Measurements from ENCODE around the gene MYOM3.

The MYOM3 gene

DNA sequence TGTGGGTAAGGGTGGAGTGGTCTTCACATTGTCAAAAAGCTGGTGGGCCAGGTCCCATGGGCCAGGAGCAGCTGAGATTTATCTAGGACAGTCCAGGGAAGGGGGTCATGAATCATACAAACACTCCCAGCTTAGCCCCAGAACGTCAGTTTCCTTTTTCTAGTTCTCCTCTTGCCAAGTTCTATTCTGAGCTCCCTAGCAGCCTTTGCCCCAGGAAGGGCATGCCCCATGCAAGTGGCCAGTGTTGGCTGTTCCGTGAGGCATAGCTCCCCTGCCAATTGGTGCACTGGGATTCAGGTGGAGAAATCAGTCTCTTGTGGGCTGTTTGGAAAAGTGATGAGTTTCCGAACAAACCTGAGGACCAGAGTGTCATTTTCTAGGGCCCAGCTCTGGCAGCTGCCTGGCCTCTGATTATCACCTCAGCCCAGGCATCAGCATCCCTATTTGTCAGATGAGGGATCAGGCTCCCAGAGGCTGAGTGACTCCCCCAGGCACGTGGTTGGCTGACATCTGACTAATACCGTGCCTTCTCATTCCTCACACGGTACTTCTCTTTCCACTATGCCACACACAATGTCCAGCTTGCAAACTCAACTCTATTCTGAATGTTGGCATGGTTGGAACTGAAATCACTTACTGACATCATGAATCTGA, 14.2 kb upstream of the MYOM3 start:
- TF ChIP-seq, protein P1, sequence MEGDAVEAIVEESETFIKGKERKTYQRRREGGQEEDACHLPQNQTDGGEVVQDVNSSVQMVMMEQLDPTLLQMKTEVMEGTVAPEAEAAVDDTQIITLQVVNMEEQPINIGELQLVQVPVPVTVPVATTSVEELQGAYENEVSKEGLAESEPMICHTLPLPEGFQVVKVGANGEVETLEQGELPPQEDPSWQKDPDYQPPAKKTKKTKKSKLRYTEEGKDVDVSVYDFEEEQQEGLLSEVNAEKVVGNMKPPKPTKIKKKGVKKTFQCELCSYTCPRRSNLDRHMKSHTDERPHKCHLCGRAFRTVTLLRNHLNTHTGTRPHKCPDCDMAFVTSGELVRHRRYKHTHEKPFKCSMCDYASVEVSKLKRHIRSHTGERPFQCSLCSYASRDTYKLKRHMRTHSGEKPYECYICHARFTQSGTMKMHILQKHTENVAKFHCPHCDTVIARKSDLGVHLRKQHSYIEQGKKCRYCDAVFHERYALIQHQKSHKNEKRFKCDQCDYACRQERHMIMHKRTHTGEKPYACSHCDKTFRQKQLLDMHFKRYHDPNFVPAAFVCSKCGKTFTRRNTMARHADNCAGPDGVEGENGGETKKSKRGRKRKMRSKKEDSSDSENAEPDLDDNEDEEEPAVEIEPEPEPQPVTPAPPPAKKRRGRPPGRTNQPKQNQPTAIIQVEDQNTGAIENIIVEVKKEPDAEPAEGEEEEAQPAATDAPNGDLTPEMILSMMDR (IDR thresholded peaks at IDR 0.05; ENCODE audit: extremely low read depth, missing control alignments) = no peak
- DNase-seq (ENCODE audit: low spot score) = no peak

DNA sequence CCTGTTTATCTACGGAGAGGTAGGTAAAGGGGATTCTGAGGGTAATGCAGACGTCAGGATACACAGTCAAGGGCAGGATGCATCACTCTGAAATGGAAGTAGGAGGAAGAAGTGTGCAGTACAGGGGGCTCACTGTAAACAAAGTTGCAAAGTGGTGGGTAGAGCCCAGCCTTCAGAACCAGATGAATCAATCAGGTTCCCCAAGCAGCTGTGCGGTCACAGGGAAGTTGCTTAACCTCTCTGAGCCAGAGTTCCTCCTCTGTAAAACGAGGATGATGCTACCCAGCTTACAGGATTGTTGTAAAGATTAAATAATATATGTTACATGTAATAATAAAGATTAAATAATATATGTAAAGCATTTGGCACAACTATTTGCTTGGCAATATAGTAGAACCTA, 13.5 kb upstream of the MYOM3 start:
- TF ChIP-seq, protein P1 (IDR thresholded peaks at IDR 0.05; ENCODE audit: extremely low read depth, missing control alignments) = no peak
- no peak for DNase-seq (ENCODE audit: low spot score)

DNA sequence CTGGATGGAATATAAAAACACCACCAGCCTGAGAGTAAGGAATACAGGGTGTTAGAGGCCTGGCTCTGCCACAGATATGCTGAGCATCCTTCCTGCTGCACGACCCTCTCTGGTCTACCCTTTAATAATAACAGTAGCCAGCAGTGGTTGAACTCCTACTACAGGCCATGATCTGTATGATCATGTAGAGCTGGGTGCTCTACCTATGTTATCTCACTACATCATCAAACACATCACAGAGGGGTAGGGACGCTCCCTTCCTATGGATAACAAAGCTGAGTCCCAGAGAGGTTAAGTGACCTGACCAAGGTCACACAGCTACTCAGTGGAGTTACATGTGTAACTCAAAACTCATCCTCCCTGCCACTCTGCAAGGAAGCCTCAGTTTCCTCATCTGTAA, 13.0 kb upstream of the MYOM3 start:
- no peak for DNase-seq (ENCODE audit: low spot score)
- TF ChIP-seq, protein P1 (IDR thresholded peaks at IDR 0.05; ENCODE audit: extremely low read depth, missing control alignments) = no peak

DNA sequence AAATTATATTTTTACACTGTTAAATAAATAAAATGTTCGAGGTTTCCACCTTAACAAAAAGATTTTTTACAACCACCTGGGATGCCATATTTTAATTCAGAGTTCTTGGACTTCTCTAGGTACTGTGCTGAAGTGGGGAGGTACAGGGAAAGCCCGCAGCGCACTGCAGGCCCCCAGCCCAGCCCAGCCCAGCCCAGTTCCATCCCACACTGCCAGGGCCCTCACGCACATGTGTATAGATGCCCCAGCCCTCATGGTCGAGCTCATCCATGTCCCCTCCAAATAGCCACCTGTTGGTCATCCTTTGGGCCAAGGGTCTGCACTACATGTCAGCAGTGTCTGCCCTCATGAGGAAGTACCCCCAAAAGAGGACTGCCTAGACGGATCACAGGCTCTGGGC, 11.7 kb upstream of the MYOM3 start:
- no peak for DNase-seq (ENCODE audit: low spot score)
- TF ChIP-seq, protein P1 (IDR thresholded peaks at IDR 0.05; ENCODE audit: extremely low read depth, missing control alignments) = no peak

DNA sequence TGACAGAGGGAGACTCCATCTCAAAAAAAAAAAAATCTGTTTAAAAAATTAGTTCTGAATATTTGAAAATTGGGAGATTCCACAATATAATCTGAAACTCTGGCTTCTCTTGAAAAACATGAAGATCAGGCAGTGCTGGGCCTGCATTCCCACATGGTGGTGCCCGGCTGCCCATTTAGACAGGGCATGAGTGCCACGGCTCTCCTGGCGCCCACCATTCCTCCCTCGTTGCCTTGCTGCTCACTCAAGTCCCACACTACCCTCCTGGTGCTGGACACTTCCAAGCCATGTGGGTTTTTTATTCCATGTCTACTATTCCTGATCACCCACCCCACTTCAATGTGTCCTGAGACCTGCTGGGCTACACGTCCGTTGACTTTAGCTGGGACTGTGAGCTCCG, 10.8 kb upstream of the MYOM3 start:
- DNase-seq (ENCODE audit: low spot score) = no peak
- TF ChIP-seq, protein P1 (IDR thresholded peaks at IDR 0.05; ENCODE audit: extremely low read depth, missing control alignments) = no peak

DNA sequence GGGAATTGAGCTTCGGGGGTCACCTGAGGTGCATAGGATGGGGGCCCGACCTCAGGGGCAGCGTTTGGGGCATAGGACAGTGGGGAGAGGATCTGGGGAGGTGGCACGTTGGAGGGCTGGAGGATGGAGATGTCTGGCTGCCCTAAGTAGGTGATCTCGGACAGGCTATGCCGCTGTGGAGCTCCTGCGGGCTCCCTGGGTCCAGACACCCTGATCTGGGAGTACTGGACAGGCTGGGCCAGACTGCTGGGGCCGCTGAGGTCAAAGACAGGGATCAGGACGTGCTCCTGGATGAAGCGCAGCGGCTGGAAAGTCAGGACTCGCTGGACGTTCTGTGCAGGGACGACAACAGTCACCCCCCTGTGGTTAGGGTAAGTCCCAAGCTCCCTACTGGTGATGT, 9.5 kb upstream of the MYOM3 start:
- TF ChIP-seq, protein P1 (IDR thresholded peaks at IDR 0.05; ENCODE audit: extremely low read depth, missing control alignments) = no peak
- DNase-seq (ENCODE audit: low spot score) = no peak

DNA sequence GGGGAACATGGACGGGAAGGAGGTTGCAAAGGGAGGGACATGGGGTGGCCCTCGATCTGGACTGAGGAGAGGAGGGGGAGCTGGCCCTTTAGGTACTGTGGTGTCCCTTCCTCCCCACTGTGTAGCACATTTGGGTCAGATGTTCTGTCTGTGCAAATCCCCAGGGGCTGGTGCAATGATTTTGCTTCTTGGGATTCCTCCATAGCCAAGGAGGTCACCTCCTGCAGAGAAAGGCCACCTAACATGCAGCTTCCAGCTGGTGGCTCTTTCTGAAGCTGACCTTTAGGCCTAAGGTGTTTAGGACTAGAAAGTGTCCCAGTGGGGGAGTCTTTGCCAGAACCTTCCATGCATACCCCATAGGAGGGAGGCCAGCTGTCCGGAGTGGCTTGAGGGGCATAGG, 9.0 kb upstream of the MYOM3 start:
- no peak for DNase-seq (ENCODE audit: low spot score)
- TF ChIP-seq, protein P1 (IDR thresholded peaks at IDR 0.05; ENCODE audit: extremely low read depth, missing control alignments) = no peak

Data from GM20000 (cell line).